Panc1 (cell line): Measurements from ENCODE around the gene UGT2B10. TPM values are rescaled to one million over a fixed set of nuclear protein-coding genes. Genes with fewer than 3 reads are reported as not detected.

Experiments used
- ATAC-seq: fragments of 200-7000 bp; cut with Tn5 transposase; 2 replicates; pipeline ENCODE4 v1.9.1; 2020; ENCODE audit warnings: mild to moderate bottlenecking, moderate library complexity
- BruUV-seq: library from RNA; stranded (reverse); fragments of 400-500 nt; replicated peaks from 2 replicates; lab custom pipeline; 2021; lab: Mats Ljungman, UMichigan
- CTCF ChIA-PET: fragments of 300-600 bp; sonication (Branson Sonifier 250); formaldehyde crosslinking; loops from one replicate; lab custom pipeline; 2022; ENCODE audit warnings: antibody characterized with exemption; lab: Charles Lee
- POLR2A ChIA-PET: fragments of 300-600 bp; sonication (Branson Sonifier 250); formaldehyde crosslinking; loops from one replicate; lab custom pipeline; 2022; ENCODE audit warnings: antibody characterized with exemption; lab: Charles Lee
- DNase-seq: peaks from one replicate; pipeline ENCODE4 v3.0.0-alpha.2; 2010; ENCODE audit warnings: low read depth, low spot score
- H3K27ac ChIP-seq: 2 replicates; pipeline ENCODE4 v1.5.1; 2011; ENCODE audit warnings: mild to moderate bottlenecking, low read length, inconsistent platforms
- H3K27me3 ChIP-seq: fragments of 200-500 bp; sonication (Bioruptor generic); 2 replicates; pipeline ENCODE4 v1.6.0; 2014; ENCODE audit warnings: low read length, inconsistent platforms; ENCODE audit not compliant: control insufficient read depth, insufficient read depth
- H3K36me3 ChIP-seq: fragments of 200-500 bp; sonication (Bioruptor generic); 2 replicates; pipeline ENCODE4 v1.5.1; 2014; ENCODE audit warnings: inconsistent platforms, mild to moderate bottlenecking, low read length, moderate library complexity; ENCODE audit not compliant: control insufficient read depth, insufficient read depth
- H3K4me1 ChIP-seq: 2 replicates; pipeline ENCODE4 v1.5.1; 2011; ENCODE audit warnings: inconsistent platforms, mild to moderate bottlenecking, low read length, moderate library complexity; ENCODE audit not compliant: control insufficient read depth, insufficient read depth
- H3K4me3 ChIP-seq, 2 experiments: 2 replicates each; pipeline ENCODE4 v1.5.1; 2011 to 2012; ENCODE audit warnings: low read depth in 2 of 2, low read length in 2 of 2, mild to moderate bottlenecking in 2 of 2, inconsistent platforms in 1 of 2, moderate library complexity in 1 of 2
- H3K9me3 ChIP-seq: fragments of 200-500 bp; sonication (Bioruptor generic); 2 replicates; pipeline ENCODE4 v1.5.1; 2014; ENCODE audit warnings: low read depth, mild to moderate bottlenecking, inconsistent platforms, low read length, moderate library complexity; ENCODE audit not compliant: control insufficient read depth, insufficient read depth
- CTCF ChIP-seq: fragments of 450-650 bp; IDR thresholded peaks from 2 replicates; pipeline ENCODE4 v1.5.1; 2017; ENCODE audit warnings: mild to moderate bottlenecking
- POLR2AphosphoS5 ChIP-seq: IDR thresholded peaks from 2 replicates; pipeline ENCODE4 v1.6.1; 2012; ENCODE audit warnings: mild to moderate bottlenecking, low read depth, low read length, moderate library complexity
- REST ChIP-seq, 2 experiments: IDR thresholded peaks; 2 replicates each; pipeline ENCODE4 v1.6.1; 2011 to 2012; ENCODE audit warnings: low read depth in 2 of 2, control low read depth in 1 of 2, low read length in 1 of 2, mild to moderate bottlenecking in 1 of 2, moderate library complexity in 1 of 2; ENCODE audit not compliant: insufficient read depth in 1 of 2
- SIN3A ChIP-seq: IDR thresholded peaks from 2 replicates; pipeline ENCODE4 v1.6.1; 2012; ENCODE audit warnings: low read depth, mild to moderate bottlenecking, low read length, moderate library complexity, borderline replicate concordance; ENCODE audit not compliant: insufficient read depth
- TCF7L2 ChIP-seq: IDR thresholded peaks from 2 replicates; pipeline ENCODE4 v1.6.1; 2011; ENCODE audit warnings: mild to moderate bottlenecking, low read depth, low read length, inconsistent platforms
- in situ Hi-C: cut with HindIII; loops from 2 replicates; pipeline ENCODE4 v1.10.0; 2016; ENCODE audit warnings: low sequenced_read_pairs, low pct_unique_long_range_greater_than_20kb
- intact Hi-C: fragments of 100-400 bp; cut with micrococcal nuclease; formaldehyde crosslinking; loops from one replicate; pipeline ENCODE4 v1.10.0; 2022; ENCODE audit not compliant: unreplicated experiment
- total RNA-seq: library from RNA; stranded (reverse); gene quantifications from one replicate; pipeline ENCODE4 v1.2.1, GENCODE V29; 2021; ENCODE audit not compliant: unreplicated experiment

Gene UGT2B10
- total RNA-seq, 1 experiment from 2014 or later = not detected

GRCh38 chr4:68859655-68860054, 43.9 kb downstream of the UGT2B10 start:
- Histone ChIP-seq H3K4me1 (no peaks in the 10 kb centered on the region), H3K27ac (no peak overlapping the region), H3K4me3 (no peak overlapping the region), H3K9me3 (no peaks in the 10 kb centered on the region), H3K27me3 (no peaks in the 10 kb centered on the region), H3K36me3 (no peaks in the 10 kb centered on the region)
- POLR2A ChIA-PET = no interaction called here
- DNase-seq = no peak
- in situ Hi-C loops (no loop called here), intact Hi-C loops (no loop called here)
- no TSS peak for BruUV-seq
- ATAC-seq = no peak
- TF ChIP-seq TCF7L2 (no peak), POLR2AphosphoS5 (no peak), SIN3A (no peak), CTCF (no peak), REST (IDR thresholded peaks at IDR 0.05; ENCODE audit: insufficient read depth in 1 of 2, low read depth in 2 of 2, low read length in 1 of 2) (no peak)
- CTCF ChIA-PET = no interaction called here

- ChIA-PET POLR2A (no interaction called here), CTCF (no interaction called here)
- no TSS peak for BruUV-seq
- no peak overlapping the region for H3K27ac ChIP-seq
- in situ Hi-C loops (no loop called here), intact Hi-C loops (no loop called here)
- TF ChIP-seq SIN3A (no peak), POLR2AphosphoS5 (no peak), CTCF (no peak), TCF7L2 (no peak), REST (IDR thresholded peaks at IDR 0.05; ENCODE audit: insufficient read depth in 1 of 2, low read depth in 2 of 2, low read length in 1 of 2) (no peak)
- DNase-seq (no peak), ATAC-seq (no peak)
- H3K9me3 ChIP-seq = no peaks in the 10 kb centered on the region
- H3K36me3 ChIP-seq = no peaks in the 10 kb centered on the region
- H3K4me1 ChIP-seq = no peaks in the 10 kb centered on the region
- no peaks in the 10 kb centered on the region for H3K27me3 ChIP-seq
- H3K4me3 ChIP-seq = no peak overlapping the region
Observed at GRCh38 chr4:68861057-68861456, 45.3 kb downstream of the UGT2B10 start.
